ENCODE results near the gene SLMAP.

The SLMAP gene

GRCh38 chr3:57977818-57978235 is 221.7 kb downstream of the SLMAP start:
- TF ChIP-seq CTCF (IDR thresholded peaks at IDR 0.05; ENCODE audit: control insufficient read depth, extremely low read depth, insufficient read depth), result no peak

GRCh38 chr3:57978316-57978715 is 222.2 kb downstream of the SLMAP start:
- DNase-seq (ENCODE audit: low read depth), result no peak
- no peak overlapping the region for H3K4me3 ChIP-seq (ENCODE audit: low read depth, low read length)
- no peak for TF ChIP-seq CTCF (IDR thresholded peaks at IDR 0.05; ENCODE audit: control insufficient read depth, extremely low read depth, insufficient read depth)

More at GRCh38 chr3:57977818-57978235, 221.7 kb downstream of the SLMAP start:
- DNase-seq (ENCODE audit: low read depth), result no peak
- no peak overlapping the region for H3K4me3 ChIP-seq (ENCODE audit: low read depth, low read length)

All from LNCaP clone FGC (cell line).